Activated CD8-positive, alpha-beta T cell treated with anti-CD3 and anti-CD28 coated beads for 36 hours (primary cell): Measurements from ENCODE around the gene TLCD1. TPM values are rescaled to one million over a fixed set of nuclear protein-coding genes. Genes with fewer than 3 reads are reported as not detected.

ENCODE experiments used
- ATAC-seq: fragments of 200-7000 bp; cut with Tn5 transposase; one replicate; pipeline ENCODE4 v1.10.0; 2021; ENCODE audit warnings: mild to moderate bottlenecking, moderate library complexity
- CTCF ChIA-PET: fragments of 350-600 bp; sonication (Branson Sonifier 250); formaldehyde crosslinking; loops from one replicate; lab custom pipeline; 2021; ENCODE audit warnings: antibody characterized with exemption; lab: Charles Lee
- POLR2A ChIA-PET: fragments of 350-600 bp; sonication (Branson Sonifier 250); formaldehyde crosslinking; loops from one replicate; lab custom pipeline; 2021; ENCODE audit warnings: antibody characterized with exemption; lab: Charles Lee
- DNase-seq: peaks from one replicate; pipeline ENCODE4 v3.0.0-alpha.2; 2020
- H3K27ac Mint-ChIP-seq: one replicate; pipeline ENCODE4 v1.8.0; 2021; ENCODE audit warnings: mild to moderate bottlenecking, mixed read lengths
- H3K27me3 Mint-ChIP-seq: one replicate; pipeline ENCODE4 v1.8.0; 2021; ENCODE audit warnings: mixed read lengths
- H3K36me3 Mint-ChIP-seq: one replicate; pipeline ENCODE4 v1.8.0; 2021; ENCODE audit warnings: low read depth, mixed read lengths
- H3K4me1 Mint-ChIP-seq: one replicate; pipeline ENCODE4 v1.8.0; 2021; ENCODE audit warnings: low read depth, mixed read lengths
- H3K4me3 Mint-ChIP-seq: one replicate; pipeline ENCODE4 v1.8.0; 2021; ENCODE audit warnings: mild to moderate bottlenecking, moderate library complexity, mixed read lengths
- H3K9me3 Mint-ChIP-seq: one replicate; pipeline ENCODE4 v1.8.0; 2021; ENCODE audit warnings: mixed read lengths
- intact Hi-C: fragments of 100-400 bp; cut with micrococcal nuclease; formaldehyde crosslinking; loops from one replicate; pipeline ENCODE4 v1.10.0; 2022
- total RNA-seq, 2 experiments: library from RNA; stranded (reverse); gene quantifications; one replicate each; pipeline ENCODE4 v1.2.3, GENCODE V29; 2021
- TF ChIP-seq, protein P1 (sequence below): fragments of 200-600 bp; IDR thresholded peaks from one replicate; pipeline ENCODE4 v1.8.0; 2022; ENCODE audit warnings: antibody characterized with exemption, mild to moderate bottlenecking

TLCD1 gene
- total RNA-seq, 2 experiments from 2014 or later = 6.5 to 8.7 TPM

GRCh38 chr17:28744104-28744971 is 18.3 kb upstream of the TLCD1 start:
- Mint-ChIP-seq H3K36me3 (peaks cover 48% of the 10 kb centered on the region), H3K4me3 (peak overlapping the region; percentile 91), H3K27me3 (no peaks in the 10 kb centered on the region), H3K4me1 (peaks cover 42% of the 10 kb centered on the region), H3K9me3 (peaks cover 2% of the 10 kb centered on the region), H3K27ac (peak overlapping the region; percentile 90)
- CTCF ChIA-PET = interaction anchor here (1.0 to 17.1 kb wide), 4 partner anchors 9 to 209 kb away, joined by 3 to 609 read pairs (median 20); partner anchors contain the start of genes NEK8 and TLCD1
- POLR2A ChIA-PET = interaction anchor here (0.9 to 20.7 kb wide), 4 partner anchors 13 to 33 kb away, joined by 3 to 480 read pairs (median 7); partner anchors contain the start of genes NEK8, RPL23A and TLCD1
- peak; percentile 76 for DNase-seq
- intact Hi-C loops = no loop called here
- TF ChIP-seq, protein P1, sequence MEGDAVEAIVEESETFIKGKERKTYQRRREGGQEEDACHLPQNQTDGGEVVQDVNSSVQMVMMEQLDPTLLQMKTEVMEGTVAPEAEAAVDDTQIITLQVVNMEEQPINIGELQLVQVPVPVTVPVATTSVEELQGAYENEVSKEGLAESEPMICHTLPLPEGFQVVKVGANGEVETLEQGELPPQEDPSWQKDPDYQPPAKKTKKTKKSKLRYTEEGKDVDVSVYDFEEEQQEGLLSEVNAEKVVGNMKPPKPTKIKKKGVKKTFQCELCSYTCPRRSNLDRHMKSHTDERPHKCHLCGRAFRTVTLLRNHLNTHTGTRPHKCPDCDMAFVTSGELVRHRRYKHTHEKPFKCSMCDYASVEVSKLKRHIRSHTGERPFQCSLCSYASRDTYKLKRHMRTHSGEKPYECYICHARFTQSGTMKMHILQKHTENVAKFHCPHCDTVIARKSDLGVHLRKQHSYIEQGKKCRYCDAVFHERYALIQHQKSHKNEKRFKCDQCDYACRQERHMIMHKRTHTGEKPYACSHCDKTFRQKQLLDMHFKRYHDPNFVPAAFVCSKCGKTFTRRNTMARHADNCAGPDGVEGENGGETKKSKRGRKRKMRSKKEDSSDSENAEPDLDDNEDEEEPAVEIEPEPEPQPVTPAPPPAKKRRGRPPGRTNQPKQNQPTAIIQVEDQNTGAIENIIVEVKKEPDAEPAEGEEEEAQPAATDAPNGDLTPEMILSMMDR = no peak
- peak; percentile 32 for ATAC-seq

GRCh38 chr17:28743243-28744103 is 17.4 kb upstream of the TLCD1 start, which contains the start of gene TRAF4:
Gene TRAF4, plus strand, starts transcription at chr17:28744011. Its CDS starts 102 bp downstream, at chr17:28744113.
- peak within 1 kb of the TSS; percentile 91 for H3K4me3 Mint-ChIP-seq
- ATAC-seq (peak; percentile 87), DNase-seq (peak; percentile 90)
- peaks cover 2% of the 10 kb centered on the region for H3K9me3 Mint-ChIP-seq
- ChIA-PET CTCF (interaction anchor here (0.8 to 17.1 kb wide), 4 partner anchors 8 to 20 kb away, joined by 3 to 609 read pairs (median 20); partner anchors contain the start of genes NEK8 and TLCD1), POLR2A (interaction anchor here (0.9 to 20.7 kb wide), 4 partner anchors 9 to 33 kb away, joined by 3 to 480 read pairs (median 6); partner anchors contain the start of genes NEK8, RPL23A and TLCD1)
- TF ChIP-seq, protein P1 = no peak
- H3K4me1 Mint-ChIP-seq = peaks cover 43% of the 10 kb centered on the region
- peak within 1 kb of the TSS; percentile 90 for H3K27ac Mint-ChIP-seq
- peaks cover 46% of the 10 kb centered on the region for H3K36me3 Mint-ChIP-seq
- H3K27me3 Mint-ChIP-seq = no peaks in the 10 kb centered on the region
- intact Hi-C loops = no loop called here

DNA sequence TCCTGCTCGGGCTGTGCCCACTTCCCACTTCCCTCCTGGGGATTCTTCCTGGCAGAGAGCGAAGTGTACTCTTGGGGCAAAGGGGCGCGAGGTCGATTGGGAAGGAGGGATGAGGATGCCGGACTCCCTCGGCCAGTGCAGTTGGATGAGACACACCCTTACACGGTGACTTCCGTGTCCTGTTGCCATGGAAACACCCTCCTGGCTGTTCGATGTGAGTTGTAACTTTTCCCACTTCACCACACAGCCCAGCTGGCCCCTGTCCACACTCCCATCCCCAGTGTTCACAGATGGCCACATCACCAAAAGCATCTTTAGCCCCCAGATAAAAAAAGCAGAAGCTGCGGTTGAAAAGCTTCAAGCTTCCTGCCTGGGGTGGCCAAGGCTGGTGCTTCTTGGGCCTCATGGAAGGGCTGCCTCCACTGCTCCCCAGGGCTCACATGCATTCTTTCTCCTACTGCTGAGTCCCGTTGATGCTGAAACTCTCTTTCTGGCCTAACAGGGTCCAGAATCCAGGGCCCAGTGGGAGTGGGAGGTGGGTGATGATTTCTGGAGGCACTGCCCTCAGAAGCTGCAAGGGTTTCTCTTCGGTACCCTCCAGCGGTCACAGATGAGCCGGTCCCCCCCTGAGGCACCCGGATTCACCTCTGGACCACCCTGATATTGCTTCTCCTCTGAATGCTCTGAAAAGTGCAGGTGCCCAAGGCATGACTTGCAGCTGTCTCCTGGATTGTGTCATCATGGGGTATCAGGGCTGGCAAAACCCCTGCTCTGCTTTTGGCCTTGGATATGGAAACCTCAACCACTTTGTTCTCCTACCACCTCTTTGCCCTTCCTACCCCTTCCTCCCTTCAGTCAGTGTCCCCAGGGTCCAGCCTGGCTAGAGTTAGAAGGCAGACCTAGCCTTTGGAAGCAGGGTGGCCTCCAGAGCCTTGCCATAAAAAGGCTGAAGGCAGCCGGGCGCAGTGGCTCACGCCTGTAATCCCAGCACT is 15.6 kb upstream of the TLCD1 start:
- Mint-ChIP-seq H3K27me3 (no peaks in the 10 kb centered on the region), H3K9me3 (peaks cover 2% of the 10 kb centered on the region), H3K4me1 (peaks cover 39% of the 10 kb centered on the region), H3K27ac (peak overlapping the region; percentile 9), H3K4me3 (peak overlapping the region; percentile 11), H3K36me3 (peaks cover 38% of the 10 kb centered on the region)
- ChIA-PET CTCF (interaction anchor here (1.0 to 17.1 kb wide), 4 partner anchors 10 to 22 kb away, joined by 3 to 609 read pairs (median 20); partner anchors contain the start of genes NEK8 and TLCD1), POLR2A (interaction anchor here (1.0 to 20.7 kb wide), 2 partner anchors 11 to 17 kb away, joined by 4 to 480 read pairs; partner anchors contain the start of genes NEK8, RPL23A and TLCD1)
- intact Hi-C loops = no loop called here
- DNase-seq = no peak
- ATAC-seq = no peak
- TF ChIP-seq, protein P1 = no peak
